Testis (tissue), 3 donors: ENCODE data around the gene DIDO1. TPM values are rescaled to one million over a fixed set of nuclear protein-coding genes. Genes with fewer than 3 reads are reported as not detected.

ENCODE experiments used
- DNase-seq: peaks from one replicate; pipeline ENCODE4 v3.0.0-alpha.2; 2019
- H3K27ac ChIP-seq, 2 donors: fragments of 200-600 bp; sonication (generic); one replicate each; pipeline ENCODE4 v1.5.1; 2019
- H3K27me3 ChIP-seq: fragments of 200-600 bp; sonication (generic); one replicate; pipeline ENCODE4 v1.5.1; 2019
- H3K36me3 ChIP-seq: fragments of 200-600 bp; sonication (generic); one replicate; pipeline ENCODE4 v1.5.1; 2017; ENCODE audit warnings: low read depth; ENCODE audit errors: missing control alignments
- H3K4me1 ChIP-seq: fragments of 200-600 bp; sonication (generic); one replicate; pipeline ENCODE4 v1.5.1; 2019
- H3K4me3 ChIP-seq, 2 donors: fragments of 200-600 bp; sonication (generic); one replicate each; pipeline ENCODE4 v1.5.1; 2017 to 2019
- H3K9me3 ChIP-seq: fragments of 200-600 bp; sonication (generic); one replicate; pipeline ENCODE4 v1.5.1; 2017
- POLR2A ChIP-seq: fragments of 450-650 bp; IDR thresholded peaks from one replicate; pipeline ENCODE4 v1.6.1; 2017; ENCODE audit warnings: antibody characterized with exemption, mild to moderate bottlenecking, moderate library complexity
- WGBS, 2 donors: methylation state at CpG; one replicate each; pipeline ENCODE4 v1.1.5; 2018; 5-methylcytosine and 5-hydroxymethylcytosine counted together
- intact Hi-C: fragments of 100-400 bp; cut with DNase I; formaldehyde crosslinking; loops from one replicate; pipeline ENCODE4 v1.15.1; 2023; ENCODE audit warnings: low total_unique reads
- polyA plus RNA-seq: library from polyadenylated mRNA; stranded (reverse); fragments of 350-450 nt; fragmentation: Illumina TruSeq; extraction: RNeasy Lipid Tissue Mini Kit (QIAGEN cat#74804); gene quantifications from one replicate; pipeline ENCODE4 v1.2.3, GENCODE V29; 2014; ENCODE audit warnings: low read depth, low replicate concordance; ENCODE audit not compliant: insufficient read depth
- total RNA-seq, 2 donors: library from RNA; depleted of rRNA; stranded (reverse); fragments of >200 nt; gene quantifications; one replicate each; pipeline ENCODE4 v1.2.3, GENCODE V29; 2016
- TF ChIP-seq, protein P1 (sequence below), 3 experiments: fragments of 450-650 bp in 2 of 3; fragments of 200-600 bp in 1 of 3; sonication (generic) in 1 of 3; IDR thresholded peaks; one replicate each; pipeline ENCODE4 v1.5.1; 2016 to 2019; ENCODE audit warnings: antibody characterized with exemption in 3 of 3, mild to moderate bottlenecking in 2 of 3, moderate library complexity in 1 of 3

DIDO1 gene
- total and polyA plus RNA-seq, 3 donors from 2014 or later: 50.5 to 99.7 (median 98.6) TPM

DNA sequence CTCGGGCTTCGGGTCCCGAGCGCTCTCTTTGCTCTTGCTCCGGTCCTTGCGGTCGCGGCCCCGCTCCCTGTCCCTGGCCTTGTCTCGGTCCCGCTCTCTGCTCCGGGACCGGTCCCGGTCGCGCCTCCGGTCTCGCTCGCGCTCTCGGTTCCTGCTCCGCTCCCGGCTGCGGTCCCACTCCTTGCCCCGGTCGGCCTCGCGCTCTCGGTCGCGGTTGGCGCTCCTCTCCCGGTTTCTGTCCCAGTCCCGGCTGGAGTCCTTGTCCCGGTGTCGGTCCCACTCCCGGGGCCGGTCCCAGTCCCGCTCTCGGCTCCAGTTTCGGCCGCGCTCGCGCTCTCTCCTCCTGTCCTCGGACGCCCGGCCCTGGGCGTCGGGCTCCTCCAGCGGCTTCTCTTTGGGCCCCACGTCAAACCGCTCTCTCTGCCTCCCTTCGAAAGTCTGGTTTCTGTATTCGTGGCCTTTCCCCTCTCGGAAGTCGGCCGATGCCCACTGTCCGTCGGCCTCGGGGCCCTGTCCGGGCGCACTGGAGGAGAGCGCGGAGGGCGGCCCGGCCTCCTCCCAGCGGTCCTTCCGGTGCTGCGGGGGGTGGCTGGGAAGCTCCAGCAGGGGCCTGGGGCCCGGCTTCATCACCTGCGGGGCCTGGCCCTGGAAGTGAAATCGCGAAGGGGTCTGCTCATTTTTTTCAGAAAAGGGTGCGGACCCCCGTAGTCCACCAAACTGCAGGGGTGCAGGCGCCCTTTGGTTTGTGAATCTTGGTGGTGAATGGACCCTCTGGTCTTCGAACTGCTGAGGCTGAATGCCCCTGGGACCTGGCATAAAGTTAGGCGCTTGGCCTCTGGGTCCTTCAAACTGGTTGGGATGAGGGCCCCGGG, 46.8 kb downstream of the DIDO1 start:
- H3K4me1 ChIP-seq: peaks cover 22% of the 10 kb centered on the region
- TF ChIP-seq, protein P1, sequence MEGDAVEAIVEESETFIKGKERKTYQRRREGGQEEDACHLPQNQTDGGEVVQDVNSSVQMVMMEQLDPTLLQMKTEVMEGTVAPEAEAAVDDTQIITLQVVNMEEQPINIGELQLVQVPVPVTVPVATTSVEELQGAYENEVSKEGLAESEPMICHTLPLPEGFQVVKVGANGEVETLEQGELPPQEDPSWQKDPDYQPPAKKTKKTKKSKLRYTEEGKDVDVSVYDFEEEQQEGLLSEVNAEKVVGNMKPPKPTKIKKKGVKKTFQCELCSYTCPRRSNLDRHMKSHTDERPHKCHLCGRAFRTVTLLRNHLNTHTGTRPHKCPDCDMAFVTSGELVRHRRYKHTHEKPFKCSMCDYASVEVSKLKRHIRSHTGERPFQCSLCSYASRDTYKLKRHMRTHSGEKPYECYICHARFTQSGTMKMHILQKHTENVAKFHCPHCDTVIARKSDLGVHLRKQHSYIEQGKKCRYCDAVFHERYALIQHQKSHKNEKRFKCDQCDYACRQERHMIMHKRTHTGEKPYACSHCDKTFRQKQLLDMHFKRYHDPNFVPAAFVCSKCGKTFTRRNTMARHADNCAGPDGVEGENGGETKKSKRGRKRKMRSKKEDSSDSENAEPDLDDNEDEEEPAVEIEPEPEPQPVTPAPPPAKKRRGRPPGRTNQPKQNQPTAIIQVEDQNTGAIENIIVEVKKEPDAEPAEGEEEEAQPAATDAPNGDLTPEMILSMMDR (IDR thresholded peaks at IDR 0.05): no peak
- TF ChIP-seq POLR2A: no peak
- peak overlapping the region in 1 of 2 donors; percentile 0 for H3K27ac ChIP-seq
- WGBS, 2 donors: 60 to 67% methylated on average over 54 to 80 of the region's 80 CpGs
- no peak for DNase-seq
- H3K9me3 ChIP-seq: no peaks in the 10 kb centered on the region
- H3K4me3 ChIP-seq: peak overlapping the region in 1 of 2 donors; percentile 21
- intact Hi-C loops: no loop called here
- H3K27me3 ChIP-seq: no peaks in the 10 kb centered on the region
- H3K36me3 ChIP-seq: no peaks in the 10 kb centered on the region

DNA sequence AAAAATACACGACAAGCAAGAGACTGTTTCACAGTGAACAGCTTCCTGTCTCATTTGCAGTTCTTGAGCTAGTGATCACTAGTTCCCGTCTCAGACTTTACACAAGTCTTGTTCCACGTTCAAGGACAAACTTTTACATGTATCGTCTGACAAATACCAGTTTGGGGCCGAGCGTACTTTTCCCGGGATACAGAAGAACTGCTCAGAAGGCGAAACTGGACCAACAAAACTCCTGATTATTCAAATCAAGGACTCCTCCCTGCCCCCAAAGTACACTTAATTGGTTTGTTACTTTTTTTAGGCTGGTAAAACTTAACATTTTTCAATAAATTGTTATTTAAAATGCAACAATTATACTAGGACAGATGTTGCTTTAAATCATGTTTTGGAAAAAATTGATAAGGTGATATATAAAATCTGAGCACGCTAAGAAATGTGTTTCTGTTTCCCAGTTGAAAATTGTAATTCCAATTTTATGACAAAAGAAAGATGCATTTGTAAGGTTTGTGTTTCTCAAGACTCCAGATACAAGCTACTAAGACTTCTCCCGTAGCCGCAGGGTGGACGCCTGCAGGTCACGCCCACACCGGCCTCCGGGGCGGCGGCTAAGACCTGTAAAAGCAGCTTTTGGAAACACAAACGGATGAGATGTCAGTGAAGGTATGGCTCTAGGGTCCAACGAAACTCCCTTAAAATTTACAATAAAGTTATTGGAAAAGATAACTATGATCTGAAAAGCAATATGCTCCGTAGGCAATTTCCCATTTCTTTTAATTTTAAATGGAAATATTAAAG, 47.9 kb downstream of the DIDO1 start:
- no peak for TF ChIP-seq POLR2A
- TF ChIP-seq, protein P1 (IDR thresholded peaks at IDR 0.05): no peak
- intact Hi-C loops: no loop called here
- Histone ChIP-seq H3K9me3 (no peaks in the 10 kb centered on the region), H3K27ac (peak overlapping the region in 1 of 2 donors; percentile 85), H3K4me1 (peaks cover 22% of the 10 kb centered on the region), H3K36me3 (no peaks in the 10 kb centered on the region), H3K4me3 (peak overlapping the region in 1 of 2 donors; percentile 21), H3K27me3 (no peaks in the 10 kb centered on the region)
- 28 to 43% methylated on average over 20 of the region's 20 CpGs for WGBS, 2 donors
- peak; percentile 53 for DNase-seq

DNA sequence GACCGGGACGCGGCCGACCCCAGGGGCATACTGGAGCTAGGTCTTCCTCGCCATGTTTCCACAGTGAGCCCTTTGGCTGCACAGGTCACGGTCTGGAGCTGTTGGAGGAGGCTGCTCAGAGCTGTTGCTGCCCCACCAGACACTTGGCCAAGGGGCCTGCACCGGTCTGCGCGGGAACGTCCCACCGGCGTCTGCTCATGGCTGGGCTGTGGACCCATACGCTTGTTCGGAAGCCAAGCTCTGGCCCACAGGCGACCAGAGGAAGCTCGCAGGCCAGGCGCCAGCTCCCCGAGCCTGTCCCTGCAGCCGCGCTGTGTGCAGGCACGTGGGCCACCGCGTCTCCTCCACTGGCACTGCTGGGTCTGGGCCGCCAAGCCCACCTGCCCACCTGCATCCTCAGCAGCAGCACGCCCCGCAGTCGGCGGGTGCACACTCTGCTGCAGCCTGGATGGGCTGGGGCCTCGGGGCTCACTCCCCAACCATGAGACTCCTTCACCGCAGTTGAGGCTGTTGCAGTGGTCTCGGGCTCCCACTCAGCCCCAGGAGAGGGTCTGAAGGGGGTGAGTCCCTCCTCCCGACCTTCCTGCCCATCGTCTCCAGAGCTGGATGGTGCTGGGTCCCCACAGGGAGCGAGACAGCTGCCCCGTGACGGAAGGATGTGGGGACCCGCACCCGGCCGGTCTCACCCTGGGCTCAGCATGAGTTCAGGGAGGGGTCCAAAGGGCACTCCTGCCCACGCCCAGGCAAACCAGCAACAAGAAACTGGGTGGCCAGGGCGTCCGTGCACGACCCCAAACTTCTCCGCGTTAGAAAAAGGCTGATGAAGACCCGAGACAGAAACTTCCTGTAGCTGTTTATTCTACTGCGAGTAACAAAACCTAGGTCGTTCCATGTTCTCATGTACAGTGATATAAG, 49.1 kb downstream of the DIDO1 start:
- H3K4me1 ChIP-seq: peaks cover 22% of the 10 kb centered on the region
- intact Hi-C loops: no loop called here
- H3K27ac ChIP-seq: peak overlapping the region; percentile 53 to 85
- WGBS, 2 donors: 45 to 57% methylated on average over 23 to 48 of the region's 48 CpGs
- TF ChIP-seq, protein P1 (IDR thresholded peaks at IDR 0.05): no peak
- no peak for TF ChIP-seq POLR2A
- no peak overlapping the region for H3K4me3 ChIP-seq
- no peaks in the 10 kb centered on the region for H3K9me3 ChIP-seq
- H3K36me3 ChIP-seq: no peaks in the 10 kb centered on the region
- no peaks in the 10 kb centered on the region for H3K27me3 ChIP-seq
- peak; percentile 83 for DNase-seq

DNA sequence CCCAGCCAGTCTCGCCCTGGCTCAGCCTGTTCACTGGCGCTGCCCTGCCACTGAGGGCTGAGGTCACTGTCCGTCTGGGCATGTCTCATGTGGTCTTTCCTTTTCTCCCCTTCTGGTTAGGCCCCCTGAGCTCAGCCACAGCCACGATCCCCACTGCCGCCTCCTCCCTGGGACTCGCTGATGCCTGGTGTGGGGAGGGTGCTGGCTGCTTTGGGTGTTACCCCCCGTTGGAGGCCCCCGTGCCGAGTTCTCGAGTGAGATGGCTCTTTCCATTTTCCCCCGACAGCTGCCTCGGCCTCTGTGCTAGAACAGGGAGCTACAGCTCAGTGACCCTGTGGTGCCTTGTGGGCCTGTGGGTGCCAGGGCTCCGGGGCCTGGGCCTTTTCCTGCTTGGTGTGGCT, 49.8 kb downstream of the DIDO1 start:
- no peaks in the 10 kb centered on the region for H3K27me3 ChIP-seq
- peaks cover 22% of the 10 kb centered on the region for H3K4me1 ChIP-seq
- no peaks in the 10 kb centered on the region for H3K36me3 ChIP-seq
- no peak overlapping the region for H3K4me3 ChIP-seq
- peak overlapping the region; percentile 53 to 85 for H3K27ac ChIP-seq
- WGBS, 2 donors: 47 to 74% methylated on average over 12 to 13 of the region's 13 CpGs
- intact Hi-C loops: no loop called here
- no peaks in the 10 kb centered on the region for H3K9me3 ChIP-seq
- no peak for DNase-seq
- no peak for TF ChIP-seq POLR2A
- TF ChIP-seq, protein P1 (IDR thresholded peaks at IDR 0.05): no peak
